Stimulated activated CD4-positive, alpha-beta T cell treated with anti-CD3 and anti-CD28 coated beads, Interleukin-15, amount 100 ng/mL, for 1 hour (primary cell): ENCODE data around the gene CALN1.
"Not testable (repeated sequence)": the region's sequence is repeated elsewhere in the genome, so short reads cannot be mapped to it uniquely, and the experiment has no call there.

Source experiments
- DNase-seq, 2 donors: peaks; one replicate each; pipeline ENCODE4 v3.0.0-alpha.2; 2020; ENCODE audit warnings: low read depth in 1 of 2, low spot score in 1 of 2

Gene CALN1

GRCh38 chr7:72272479-72272878 lies 139.7 kb downstream of the CALN1 start:
- no peak for DNase-seq

- no peak for DNase-seq
These were observed 143.3 kb downstream of the CALN1 start for GRCh38 chr7:72268796-72269195.

GRCh38 chr7:72268090-72268489 lies 144.0 kb downstream of the CALN1 start:
- no peak for DNase-seq

- no peak for DNase-seq
These were observed 144.8 kb downstream of the CALN1 start for GRCh38 chr7:72267291-72267800.

- no peak for DNase-seq
These were observed 145.4 kb downstream of the CALN1 start for GRCh38 chr7:72266771-72267170.

DNA sequence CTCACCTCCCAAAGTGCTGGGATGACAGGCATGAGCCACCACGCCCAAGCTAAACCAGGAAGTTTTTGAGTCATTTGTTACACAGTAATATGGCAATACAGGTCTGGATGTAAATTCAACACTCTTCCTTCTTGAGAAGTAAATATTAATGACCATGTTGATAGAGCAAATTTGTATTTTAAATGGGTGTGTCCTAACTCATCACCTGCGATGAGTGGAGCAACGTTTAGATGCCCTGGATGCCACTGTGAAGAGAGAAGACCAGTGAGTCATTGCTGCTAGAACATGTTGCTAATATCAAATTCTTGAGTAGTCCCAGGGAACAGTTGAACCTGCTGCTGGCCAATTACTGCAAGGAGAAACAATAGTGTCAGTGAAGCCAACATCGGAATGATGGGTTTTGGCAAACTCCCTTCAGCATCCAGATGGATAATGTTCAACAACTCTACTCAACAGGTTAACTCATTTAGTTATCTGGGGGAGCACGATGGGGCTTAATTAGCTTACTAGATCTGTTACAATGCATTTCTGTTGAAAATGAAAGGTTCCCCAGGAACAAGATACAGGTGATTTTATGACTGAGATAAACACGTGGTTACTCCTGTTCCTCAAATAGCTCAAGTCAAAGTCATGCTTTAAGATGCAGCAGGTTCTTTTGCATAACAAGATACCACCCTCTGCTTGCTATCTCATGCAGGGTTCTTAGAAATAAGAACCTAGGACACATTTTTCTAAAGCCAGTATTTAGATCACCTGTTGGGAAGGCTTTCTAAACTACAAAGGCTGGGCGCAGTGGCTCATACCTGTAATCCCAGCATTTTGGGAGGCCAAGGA lies 146.8 kb downstream of the CALN1 start:
- no peak for DNase-seq

DNA sequence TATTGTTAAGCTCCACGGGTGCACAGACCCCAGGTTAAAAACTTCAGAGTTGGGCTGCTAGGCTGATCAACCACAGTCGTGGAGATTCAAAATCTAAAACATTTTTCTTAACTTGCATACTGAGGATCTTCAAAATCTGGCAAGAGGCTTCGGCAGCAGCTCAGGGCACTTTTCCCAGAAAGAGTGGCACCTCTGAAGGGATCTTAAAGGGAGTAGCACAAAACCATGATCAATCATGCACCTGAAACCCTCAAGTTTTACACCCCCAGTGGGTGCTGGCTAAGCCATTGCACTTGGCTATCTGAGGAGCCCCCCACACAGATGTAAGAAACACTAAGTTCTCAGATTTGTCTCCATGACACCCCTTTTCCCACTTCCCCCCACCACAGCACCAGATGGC lies 151.7 kb downstream of the CALN1 start:
- no peak for DNase-seq

DNA sequence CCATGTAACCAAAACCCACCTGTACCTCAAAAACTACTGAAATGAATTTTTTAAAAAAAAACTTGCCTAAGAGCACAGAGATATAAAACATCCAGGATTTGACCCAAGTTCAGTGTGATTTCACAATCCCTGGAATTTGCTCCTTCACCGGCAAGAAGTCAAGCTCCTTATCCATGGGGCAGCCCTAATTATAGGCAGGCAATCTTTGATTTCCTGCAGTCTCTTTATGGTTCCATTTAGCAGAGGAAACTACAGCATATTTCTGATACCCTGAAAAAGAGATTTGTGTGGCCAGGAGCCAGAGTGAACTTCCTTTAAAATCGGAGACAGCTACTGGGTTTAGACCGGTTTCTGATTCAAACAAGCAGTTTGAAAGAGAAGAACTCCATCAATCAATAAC lies 154.1 kb downstream of the CALN1 start:
- no peak for DNase-seq

DNA sequence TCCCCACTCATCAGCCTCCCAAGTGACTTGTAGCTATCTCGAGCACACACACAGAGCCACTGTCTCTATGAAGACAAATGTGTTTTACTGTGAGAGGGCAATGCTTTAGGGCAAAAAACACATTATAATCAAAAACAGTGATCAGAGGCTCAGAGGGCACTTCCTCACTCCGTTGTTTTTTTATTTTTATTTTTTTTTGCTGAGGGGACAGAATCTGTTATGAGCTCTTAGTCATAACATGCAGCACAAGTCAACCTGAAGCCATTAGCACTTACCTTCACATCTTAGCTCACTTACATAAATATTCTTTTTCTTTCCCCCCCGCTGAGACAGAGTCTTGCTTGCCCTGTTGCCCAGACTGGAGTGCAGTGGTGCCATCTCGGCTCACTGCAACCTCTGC lies 157.7 kb downstream of the CALN1 start:
- DNase-seq = no peak

DNA sequence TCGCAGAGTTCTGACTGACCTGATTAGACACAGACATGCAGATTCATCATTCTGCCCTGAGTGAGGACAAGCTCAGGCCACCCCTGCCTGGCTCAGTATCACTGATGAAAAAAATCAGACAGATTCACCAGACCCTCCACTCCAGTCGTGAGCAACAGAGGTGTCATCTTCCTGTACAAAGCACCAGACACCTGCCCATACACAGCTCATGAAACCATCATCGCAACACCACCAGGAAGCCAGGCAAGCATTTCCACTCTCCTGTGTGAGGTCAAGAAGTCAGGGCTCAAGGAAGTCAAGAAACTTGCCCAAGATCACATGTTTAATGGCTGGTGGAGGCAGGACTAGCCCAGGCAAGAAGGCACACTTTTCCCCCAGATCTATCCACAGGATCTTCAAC lies 163.0 kb downstream of the CALN1 start:
- no peak for DNase-seq

DNA sequence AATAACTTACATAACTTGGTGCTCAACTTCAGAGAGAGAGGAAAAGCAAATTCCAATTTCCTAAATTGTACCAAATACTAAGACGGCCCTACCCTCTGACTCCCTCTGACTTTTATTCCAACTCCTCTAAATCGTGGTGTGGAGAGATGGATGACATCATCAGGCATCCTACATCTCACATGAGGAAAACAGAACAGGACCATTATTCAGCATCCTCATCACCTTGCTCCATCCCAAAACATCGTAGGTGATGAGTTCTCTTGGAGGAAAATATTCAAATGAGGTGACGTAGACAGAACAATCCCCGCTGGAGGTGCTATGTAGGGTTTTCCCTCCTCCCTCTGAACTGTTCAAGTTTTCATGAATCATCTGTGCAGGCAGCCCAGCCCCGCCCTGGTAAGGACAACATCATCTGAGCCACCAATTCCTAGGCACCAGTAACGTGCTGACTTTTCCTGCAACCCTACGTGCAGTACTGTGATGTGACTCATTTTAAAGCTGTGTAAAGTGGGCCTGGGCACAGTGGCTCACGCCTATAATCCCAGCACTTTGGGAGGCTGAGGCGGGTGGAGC lies 167.2 kb downstream of the CALN1 start:
- DNase-seq = no peak

- no peak for DNase-seq
These were observed 168.8 kb downstream of the CALN1 start for GRCh38 chr7:72243329-72243728.

GRCh38 chr7:72235351-72235750 lies 176.8 kb downstream of the CALN1 start:
- DNase-seq = no peak

- DNase-seq = no peak
These were observed 178.1 kb downstream of the CALN1 start for GRCh38 chr7:72234086-72234485.

DNA sequence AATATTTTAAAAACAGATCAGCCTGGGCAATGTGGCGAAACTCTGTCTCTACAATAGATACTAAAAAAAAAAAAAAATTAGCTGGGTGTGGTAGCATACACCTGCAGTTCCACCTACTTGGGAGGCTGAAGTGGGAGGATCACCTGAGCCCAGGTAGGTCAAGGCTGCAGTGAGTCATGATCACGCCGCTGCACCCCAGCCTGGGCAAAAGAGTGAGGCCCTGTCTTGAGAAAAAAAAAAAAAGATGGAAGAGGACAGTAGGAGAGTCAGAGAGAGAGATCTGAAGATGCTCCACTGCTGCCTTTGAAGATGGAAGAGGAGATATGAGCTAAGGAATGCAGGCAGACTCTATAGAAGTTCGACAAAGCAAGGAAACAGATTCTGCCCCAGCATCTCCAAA lies 181.9 kb downstream of the CALN1 start:
- no peak for DNase-seq

- DNase-seq = no peak
These were observed 188.8 kb downstream of the CALN1 start for GRCh38 chr7:72223351-72223750.

GRCh38 chr7:72222136-72222535 lies 190.0 kb downstream of the CALN1 start:
- DNase-seq = no peak

DNA sequence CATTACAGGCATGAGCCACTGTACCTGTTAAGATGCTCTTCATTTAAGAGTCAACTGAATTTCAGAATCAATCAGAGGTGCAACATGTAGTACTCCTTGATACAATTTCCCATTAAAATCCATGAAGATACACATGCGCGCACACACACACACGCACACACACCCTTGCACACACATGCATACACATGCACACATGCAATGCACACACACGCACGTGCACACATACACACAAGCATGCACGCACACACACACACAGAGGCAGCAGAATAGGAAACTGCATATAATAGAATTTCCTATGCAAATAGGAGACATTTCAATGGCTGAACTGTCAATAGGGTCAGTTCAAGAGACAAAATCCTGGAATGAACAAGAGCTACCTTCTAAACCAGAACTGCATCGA lies 192.6 kb downstream of the CALN1 start:
- no peak for DNase-seq

DNA sequence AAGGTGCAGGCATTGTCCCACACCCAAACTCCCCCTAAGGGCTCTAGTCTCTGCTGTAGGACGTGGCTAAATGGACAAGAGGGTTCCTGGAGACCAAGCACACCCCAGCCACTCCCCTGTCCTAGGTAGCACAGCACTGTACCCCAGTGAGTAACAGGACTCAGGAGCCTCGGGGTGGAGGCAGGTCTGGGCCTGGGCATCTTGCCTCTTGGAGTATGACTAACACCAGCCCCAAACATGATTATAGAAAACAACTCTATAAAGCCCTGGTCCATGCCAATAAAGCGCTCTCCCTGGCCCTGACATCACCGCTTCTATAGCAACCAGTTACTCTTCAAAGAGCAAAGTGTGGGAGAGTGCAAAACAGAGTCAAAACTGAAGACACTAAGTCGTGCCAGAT lies 195.0 kb downstream of the CALN1 start:
- no peak for DNase-seq

DNA sequence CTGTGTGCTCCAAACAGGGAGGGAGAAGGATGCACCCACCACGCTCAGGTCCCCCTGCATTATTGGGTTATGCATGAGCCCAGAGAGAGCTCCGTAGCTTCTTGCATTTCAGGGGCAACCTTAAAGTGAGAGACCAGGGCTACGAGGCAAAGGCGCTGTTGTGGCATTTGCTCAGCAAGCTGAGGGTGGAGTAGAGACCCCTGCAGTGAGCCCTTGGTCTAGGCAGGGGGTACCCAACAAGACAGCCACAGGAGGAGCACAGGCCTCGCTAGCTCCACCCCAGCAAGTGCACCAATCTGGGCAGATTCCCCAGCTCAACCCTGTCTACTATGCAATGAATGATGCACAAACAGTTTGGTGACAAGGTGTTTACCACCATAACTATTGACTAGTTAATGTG lies 198.4 kb downstream of the CALN1 start:
- no peak for DNase-seq

- DNase-seq = no peak
These were observed 199.1 kb downstream of the CALN1 start for GRCh38 chr7:72213081-72213480.

GRCh38 chr7:72211175-72211574 lies 201.0 kb downstream of the CALN1 start:
- no peak for DNase-seq

DNA sequence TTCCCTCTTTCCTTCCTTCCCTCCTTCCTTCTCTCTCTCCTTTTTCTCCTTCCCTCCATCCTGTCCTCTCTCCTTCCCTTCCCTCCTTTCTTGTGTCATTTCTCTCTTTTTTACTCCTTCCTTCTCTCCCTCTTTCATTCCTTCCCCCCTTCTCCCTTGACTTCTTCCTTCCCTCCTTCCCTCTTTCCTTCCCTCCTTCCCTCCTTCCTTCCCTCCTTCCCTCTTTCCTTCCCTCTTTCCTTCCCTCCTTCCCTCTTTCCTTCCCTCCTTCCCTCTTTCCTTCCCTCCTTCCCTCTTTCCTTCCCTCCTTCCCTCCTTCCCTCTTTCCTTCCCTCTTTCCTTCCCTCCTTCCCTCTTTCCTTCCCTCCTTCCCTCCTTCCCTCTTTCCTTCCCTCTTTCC lies 203.1 kb downstream of the CALN1 start:
- DNase-seq = not testable (repeated sequence)
